VCaP (cell line): Measurements from ENCODE around the gene KIF5B.

Experiments
- H3K27ac ChIP-seq: fragments of 450-650 bp; 2 replicates; pipeline ENCODE4 v1.5.1; 2017
- TF ChIP-seq, protein P1 (sequence below): fragments of 450-650 bp; conservative IDR thresholded peaks from 2 replicates; pipeline ENCODE4 v1.5.1; 2017; ENCODE audit warnings: mild to moderate bottlenecking, moderate library complexity

The KIF5B gene

DNA sequence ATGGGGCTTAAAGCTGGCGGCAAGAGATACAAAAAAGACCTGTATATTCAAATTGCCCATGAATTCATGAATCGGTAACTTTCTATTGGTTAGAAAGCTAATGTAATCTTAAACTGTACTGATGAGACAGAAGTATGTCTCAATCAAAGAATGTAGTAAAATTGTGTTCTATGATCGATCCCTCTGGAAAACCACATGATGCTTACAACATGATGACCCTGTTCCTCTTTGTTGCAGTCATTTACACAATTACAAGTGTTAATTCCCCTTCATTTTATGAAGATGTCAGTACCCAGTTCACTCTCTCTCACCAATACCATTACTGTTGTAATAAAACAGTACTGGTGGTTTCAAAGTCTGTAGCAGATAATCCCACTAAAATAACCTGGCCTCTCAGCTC lies 10.1 kb downstream of the KIF5B start:
- no peak overlapping the region for H3K27ac ChIP-seq
- TF ChIP-seq, protein P1, sequence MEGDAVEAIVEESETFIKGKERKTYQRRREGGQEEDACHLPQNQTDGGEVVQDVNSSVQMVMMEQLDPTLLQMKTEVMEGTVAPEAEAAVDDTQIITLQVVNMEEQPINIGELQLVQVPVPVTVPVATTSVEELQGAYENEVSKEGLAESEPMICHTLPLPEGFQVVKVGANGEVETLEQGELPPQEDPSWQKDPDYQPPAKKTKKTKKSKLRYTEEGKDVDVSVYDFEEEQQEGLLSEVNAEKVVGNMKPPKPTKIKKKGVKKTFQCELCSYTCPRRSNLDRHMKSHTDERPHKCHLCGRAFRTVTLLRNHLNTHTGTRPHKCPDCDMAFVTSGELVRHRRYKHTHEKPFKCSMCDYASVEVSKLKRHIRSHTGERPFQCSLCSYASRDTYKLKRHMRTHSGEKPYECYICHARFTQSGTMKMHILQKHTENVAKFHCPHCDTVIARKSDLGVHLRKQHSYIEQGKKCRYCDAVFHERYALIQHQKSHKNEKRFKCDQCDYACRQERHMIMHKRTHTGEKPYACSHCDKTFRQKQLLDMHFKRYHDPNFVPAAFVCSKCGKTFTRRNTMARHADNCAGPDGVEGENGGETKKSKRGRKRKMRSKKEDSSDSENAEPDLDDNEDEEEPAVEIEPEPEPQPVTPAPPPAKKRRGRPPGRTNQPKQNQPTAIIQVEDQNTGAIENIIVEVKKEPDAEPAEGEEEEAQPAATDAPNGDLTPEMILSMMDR = no peak

DNA sequence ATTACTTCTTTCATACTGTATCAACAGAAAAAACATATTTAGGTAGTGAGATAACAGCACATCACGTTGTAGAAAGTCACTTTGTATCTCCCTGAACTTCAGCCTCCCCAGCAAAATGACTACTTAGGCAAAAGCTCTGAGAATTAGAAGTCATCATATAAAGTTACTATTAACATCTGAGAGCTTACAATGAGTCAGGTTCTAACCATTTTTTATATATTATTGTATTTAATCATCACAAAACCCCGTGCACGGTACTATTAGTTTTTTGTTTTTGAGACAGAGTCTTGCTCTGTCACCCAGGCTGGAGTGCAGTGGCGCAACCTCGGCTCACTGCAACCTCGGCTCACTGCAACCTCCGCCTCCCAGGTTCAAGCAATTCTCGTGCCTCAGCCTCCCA lies 13.5 kb downstream of the KIF5B start:
- peak overlapping the region; percentile 7; the same call in 1 of the 2 replicates for H3K27ac ChIP-seq

DNA sequence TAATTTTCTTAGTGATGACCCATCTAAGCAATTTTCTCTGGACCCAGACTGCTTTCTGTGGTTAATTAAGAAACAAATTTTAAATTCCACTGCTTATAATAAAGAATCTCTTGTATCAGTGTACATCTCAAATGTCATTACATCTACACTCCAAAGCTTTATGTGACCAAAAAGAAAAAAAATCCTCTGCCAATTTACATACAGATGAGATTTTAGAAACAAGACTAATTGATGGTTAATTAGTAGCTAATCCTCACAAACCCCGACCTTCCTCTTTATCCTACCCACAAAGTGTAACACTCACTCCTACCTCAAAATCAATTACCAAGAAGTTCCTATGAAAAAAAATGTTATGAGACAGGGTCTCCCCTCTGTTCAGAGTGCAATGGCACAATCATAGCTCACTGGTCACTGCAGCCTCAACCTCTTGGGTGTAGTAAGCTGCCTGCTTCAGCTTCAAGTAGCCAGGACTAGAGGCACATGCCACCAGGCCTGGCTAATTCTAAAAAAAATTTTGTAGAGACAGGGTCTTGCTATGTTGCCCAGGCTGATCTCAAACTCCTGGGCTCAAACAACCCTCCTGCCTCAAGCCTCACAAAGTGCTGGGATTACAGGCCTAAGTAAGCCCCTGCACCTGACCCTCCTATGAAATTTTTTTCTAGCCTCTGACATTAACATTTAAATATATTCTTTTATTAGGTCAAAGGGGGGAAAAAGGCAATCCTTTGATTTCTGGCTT lies 14.8 kb downstream of the KIF5B start:
- TF ChIP-seq, protein P1 = no peak
- 0 out of 2 replicates have a peak overlapping the region, but pooled peaks have one; percentile 1 for H3K27ac ChIP-seq

DNA sequence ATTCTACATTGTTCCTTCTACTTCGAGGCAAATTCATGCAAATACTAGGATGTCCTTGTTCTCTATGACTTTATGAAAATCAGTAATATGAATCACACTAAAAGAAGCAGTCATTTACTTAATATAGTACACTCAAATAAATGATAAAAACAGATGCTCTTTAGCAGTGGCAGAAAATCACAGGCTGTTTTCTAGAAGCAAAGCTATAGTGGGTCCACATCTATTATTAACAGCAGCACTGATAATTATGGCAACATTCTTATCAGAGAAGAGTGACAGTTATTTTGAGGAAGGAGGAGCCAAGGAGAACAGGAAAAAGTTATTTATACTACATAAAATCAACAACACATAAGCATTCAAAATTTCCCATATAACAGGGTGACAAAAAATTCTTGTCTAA lies 16.5 kb downstream of the KIF5B start:
- H3K27ac ChIP-seq = no peak overlapping the region
- TF ChIP-seq, protein P1 = no peak

DNA sequence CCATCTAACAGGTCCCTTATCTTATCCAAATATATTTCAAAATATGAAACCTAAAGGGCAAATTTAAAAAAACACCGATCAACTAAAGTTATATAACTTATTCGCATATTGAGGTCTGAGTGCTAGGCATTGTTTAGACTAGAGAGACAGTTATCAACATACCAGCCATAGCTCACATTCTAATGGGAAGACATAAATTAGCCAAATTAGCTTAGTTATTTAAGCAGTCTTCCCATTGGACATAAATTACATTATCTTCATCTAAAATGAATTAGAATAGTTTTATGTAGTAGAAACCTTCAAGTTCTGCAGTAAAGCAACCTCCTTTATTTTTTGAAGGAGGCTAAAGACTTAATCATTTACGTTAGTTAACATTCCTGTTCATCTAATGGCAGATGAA lies 17.4 kb downstream of the KIF5B start:
- TF ChIP-seq, protein P1 = no peak
- H3K27ac ChIP-seq = no peak overlapping the region

DNA sequence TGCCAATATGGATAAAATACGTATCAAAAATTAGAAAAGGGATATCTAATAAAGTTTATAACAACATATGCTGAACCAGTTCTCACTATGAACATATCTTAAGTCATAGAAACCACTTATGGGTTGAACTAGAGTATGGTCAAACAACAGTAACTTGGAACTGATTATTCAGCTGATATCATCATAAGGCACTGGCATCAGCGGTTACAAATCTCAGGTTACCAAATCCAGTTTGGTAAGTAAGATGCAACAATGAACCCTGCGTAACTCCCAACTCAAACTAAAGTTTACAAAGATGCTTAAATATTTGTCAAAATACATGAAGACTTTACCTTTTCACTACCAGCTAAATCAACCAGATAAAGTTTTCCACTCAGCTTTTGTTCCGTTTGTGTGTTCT lies 19.3 kb downstream of the KIF5B start:
- TF ChIP-seq, protein P1 = no peak
- peak overlapping the region; percentile 57 for H3K27ac ChIP-seq

DNA sequence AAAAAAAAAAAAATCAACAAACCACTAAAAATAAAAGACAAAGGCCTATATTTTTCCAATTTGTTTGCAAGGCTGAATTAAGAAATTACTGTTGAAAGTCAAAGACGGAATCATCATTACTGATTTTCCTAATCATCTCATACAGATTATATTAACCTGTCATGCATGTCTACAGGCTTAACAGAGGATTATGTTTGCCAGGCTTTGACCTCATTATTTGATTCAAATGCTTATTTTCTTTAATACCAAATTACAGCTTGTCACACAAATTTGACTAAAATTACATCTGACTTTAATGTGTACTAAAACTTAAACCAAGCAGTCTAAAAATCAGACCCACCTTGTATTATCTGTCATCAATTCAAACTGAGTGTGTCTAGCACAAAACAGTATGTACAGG lies 21.2 kb downstream of the KIF5B start:
- TF ChIP-seq, protein P1 = no peak
- no peak overlapping the region for H3K27ac ChIP-seq

DNA sequence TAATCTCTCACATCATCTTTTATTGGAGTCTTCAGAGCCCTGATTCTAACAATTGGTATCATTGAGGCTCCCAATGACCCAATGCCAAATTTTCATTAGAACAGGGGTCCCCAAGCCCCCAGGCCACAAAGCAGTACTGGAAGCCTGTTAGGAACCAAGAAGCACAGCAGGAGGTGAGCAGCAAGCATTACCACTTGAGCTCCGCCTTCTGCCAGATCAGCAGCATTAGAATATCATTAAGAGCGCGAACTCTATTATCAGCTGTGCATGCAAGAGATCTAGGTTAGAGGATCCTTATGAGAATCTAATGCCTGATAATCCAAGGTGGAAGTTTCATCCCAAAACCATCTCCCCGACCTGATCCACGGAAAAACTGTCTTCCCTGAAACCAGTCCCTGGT lies 23.1 kb downstream of the KIF5B start:
- TF ChIP-seq, protein P1 = no peak
- no peak overlapping the region for H3K27ac ChIP-seq
